HepG2 (cell line): ENCODE measurements around the gene YIPF2. TPM values are rescaled to one million over a fixed set of nuclear protein-coding genes. Genes with fewer than 3 reads are reported as not detected.
"Not testable (repeated sequence)": the region's sequence is repeated elsewhere in the genome, so short reads cannot be mapped to it uniquely, and the experiment has no call there.

Source experiments
- ATAC-seq: fragments of 200-7000 bp; cut with Tn5 transposase; 3 replicates; pipeline ENCODE4 v1.9.1; 2020; ENCODE audit warnings: mild to moderate bottlenecking, moderate library complexity
- BruUV-seq: library from RNA; stranded (reverse); fragments of 400-500 nt; replicated peaks from 2 replicates; lab custom pipeline; 2021; lab: Mats Ljungman, UMichigan
- CTCF ChIA-PET: fragments of 300-600 bp; formaldehyde crosslinking; extraction: SDS; loops from one replicate; lab custom pipeline; 2021; ENCODE audit warnings: low total read pairs, inconsistent platforms, low intra/inter-chr PET ratio; lab: Yijun Ruan, JAX
- POLR2A ChIA-PET: fragments of 350-600 bp; sonication (Branson Sonifier 250); formaldehyde crosslinking; loops from one replicate; lab custom pipeline; 2020; ENCODE audit warnings: antibody characterized with exemption, inconsistent platforms; lab: Yijun Ruan, JAX
- DNase-seq: peaks from one replicate; pipeline ENCODE4 v3.0.0-alpha.2; 2015; ENCODE audit warnings: low spot score
- FAIRE-seq: peaks from 3 replicates; lab custom pipeline; 2011; peaks lifted over from hg19 to GRCh38; lab: Jason Lieb, UNC
- H2AFZ ChIP-seq: one replicate; pipeline ENCODE4 v1.6.1; 2011; ENCODE audit warnings: low read length, inconsistent platforms
- H3K27ac ChIP-seq: fragments of 300-600 bp; 3 replicates; pipeline ENCODE4 v1.8.0; 2011; ENCODE audit warnings: mixed run types, mild to moderate bottlenecking, mixed read lengths, low read length, inconsistent platforms; ENCODE audit not compliant: insufficient read depth; ENCODE audit errors: extremely low read length
- H3K27me3 ChIP-seq, 2 experiments: fragments of 200-600 bp in 1 of 2; 2 replicates in 1 of 2; 3 replicates in 1 of 2; pipeline versions ENCODE4 v1.6.0 to v1.8.0; 2011; ENCODE audit warnings: low read length in 2 of 2, mild to moderate bottlenecking in 2 of 2, moderate library complexity in 2 of 2, inconsistent platforms in 1 of 2; ENCODE audit not compliant: insufficient read depth in 2 of 2, control insufficient read depth in 1 of 2
- H3K36me3 ChIP-seq, 2 experiments: fragments of 200-600 bp in 1 of 2; replicated peaks in 1 of 2; 2 replicates in 1 of 2; 3 replicates in 1 of 2; pipeline versions ENCODE4 v1.5.1 to v1.8.0; 2011; ENCODE audit warnings: low read length in 2 of 2, inconsistent platforms in 1 of 2; ENCODE audit not compliant: insufficient read depth in 2 of 2, control insufficient read depth in 1 of 2
- H3K4me1 ChIP-seq: 2 replicates; pipeline ENCODE4 v1.5.1; 2012; ENCODE audit warnings: low read length, inconsistent platforms; ENCODE audit not compliant: insufficient read depth
- H3K4me2 ChIP-seq: 2 replicates; pipeline ENCODE4 v1.6.0; 2011; ENCODE audit warnings: low read depth, low read length, inconsistent platforms
- H3K4me3 ChIP-seq, 3 experiments: fragments of 200-600 bp in 1 of 3; sonication (generic), shearing (Covaris generic) in 1 of 3; replicated peaks in 1 of 3; 2 replicates each; pipeline ENCODE4 v1.5.1; 2011 to 2016; ENCODE audit warnings: low read length in 3 of 3, inconsistent platforms in 2 of 3, low read depth in 2 of 3, mild to moderate bottlenecking in 2 of 3, control low read depth in 1 of 3, mixed read lengths in 1 of 3; ENCODE audit not compliant: insufficient read depth in 1 of 3
- H3K79me2 ChIP-seq: one replicate; pipeline ENCODE4 v1.6.1; 2011; ENCODE audit warnings: low read length, inconsistent platforms; ENCODE audit not compliant: insufficient read depth
- H3K9ac ChIP-seq: 2 replicates; pipeline ENCODE4 v1.6.0; 2011; ENCODE audit warnings: mild to moderate bottlenecking, low read depth, low read length, inconsistent platforms; ENCODE audit not compliant: insufficient read depth
- H3K9me3 ChIP-seq: 2 replicates; pipeline ENCODE4 v1.5.1; 2012; ENCODE audit warnings: mild to moderate bottlenecking, low read length
- H4K20me1 ChIP-seq: 2 replicates; pipeline ENCODE4 v1.6.0; 2011; ENCODE audit warnings: inconsistent platforms, mild to moderate bottlenecking, low read length, moderate library complexity; ENCODE audit not compliant: insufficient read depth
- CEBPG ChIP-seq: IDR thresholded peaks from 2 replicates; pipeline ENCODE4 v1.6.1; 2016
- SAP130 ChIP-seq: IDR thresholded peaks from 2 replicates; pipeline ENCODE4 v1.6.1; 2016; ENCODE audit warnings: low read depth
- ZMYM3 ChIP-seq: sonication (generic); formaldehyde crosslinking; IDR thresholded peaks from 2 replicates; pipeline ENCODE4 v1.5.1; 2020; ENCODE audit warnings: mild to moderate bottlenecking, missing genetic modification reagents
- ZNF335 ChIP-seq: sonication (generic); formaldehyde crosslinking; IDR thresholded peaks from 2 replicates; pipeline ENCODE4 v1.4.0; 2020; ENCODE audit warnings: missing genetic modification reagents
- ZNF460 ChIP-seq: sonication (generic); formaldehyde crosslinking; IDR thresholded peaks from 2 replicates; pipeline ENCODE4 v1.5.1; 2020; ENCODE audit warnings: missing genetic modification reagents, mild to moderate bottlenecking, borderline replicate concordance
- ZNF501 ChIP-seq: sonication (generic); formaldehyde crosslinking; IDR thresholded peaks from 2 replicates; pipeline ENCODE4 v1.5.1; 2020; ENCODE audit warnings: mild to moderate bottlenecking, moderate library complexity, missing genetic modification reagents
- WGBS: methylation state at CpG from one replicate; pipeline ENCODE4 v1.1.6; 2017; ENCODE audit warnings: low lambda C conversion rate; 5-methylcytosine and 5-hydroxymethylcytosine counted together
- in situ Hi-C: cut with HindIII; loops from 2 replicates; pipeline ENCODE4 v1.10.0; 2017; ENCODE audit warnings: low pct_unique_long_range_greater_than_20kb; ENCODE audit not compliant: extremely low pct_ligation_motif_present
- intact Hi-C: fragments of 100-400 bp; cut with micrococcal nuclease; formaldehyde crosslinking; loops from one replicate; pipeline ENCODE4 v1.10.0; 2022; ENCODE audit not compliant: unreplicated experiment
- polyA plus RNA-seq, 8 experiments: library from polyadenylated mRNA; depleted of rRNA in 3 of 8; stranded (reverse) in 7 of 8; unstranded in 1 of 8; fragments of >200 nt; fragmentation: Illumina TruSeq in 4 of 8; extraction: Trizol in 4 of 8; gene quantifications; 2 replicates each; pipeline versions ENCODE4 v1.2.1 to v1.2.3, GENCODE V29; 2011 to 2016; ENCODE audit warnings: low read depth in 4 of 8, missing spikeins in 1 of 8, mixed read lengths in 1 of 8; ENCODE audit not compliant: insufficient read depth in 1 of 8
- total RNA-seq, 5 experiments: library from RNA; depleted of rRNA; stranded (reverse); fragments of >200 nt; fragmentation: Illumina TruSeq; extraction: Trizol; gene quantifications; 2 replicates each; pipeline ENCODE4 v1.2.3, GENCODE V29; 2016; ENCODE audit warnings: low read depth in 1 of 5
- TF ChIP-seq, protein P1 (sequence below): sonication (generic); formaldehyde crosslinking; IDR thresholded peaks from 2 replicates; pipeline ENCODE4 v1.4.0; 2020; ENCODE audit warnings: missing genetic modification reagents, mild to moderate bottlenecking, borderline replicate concordance
- TF ChIP-seq, protein P2 (sequence below): sonication (generic); formaldehyde crosslinking; IDR thresholded peaks from 2 replicates; pipeline ENCODE4 v1.5.0; 2020; ENCODE audit warnings: mild to moderate bottlenecking, missing genetic modification reagents
- TF ChIP-seq, protein P3 (sequence below): sonication (generic); formaldehyde crosslinking; IDR thresholded peaks from 2 replicates; pipeline ENCODE4 v1.4.0; 2020; ENCODE audit warnings: missing genetic modification reagents

YIPF2 gene
- total and polyA plus RNA-seq, 2 of the 13 experiments (the other 11 are each of a cell fraction or from before 2014, with no cell fraction given) = 37.3 to 53.2 TPM

DNA sequence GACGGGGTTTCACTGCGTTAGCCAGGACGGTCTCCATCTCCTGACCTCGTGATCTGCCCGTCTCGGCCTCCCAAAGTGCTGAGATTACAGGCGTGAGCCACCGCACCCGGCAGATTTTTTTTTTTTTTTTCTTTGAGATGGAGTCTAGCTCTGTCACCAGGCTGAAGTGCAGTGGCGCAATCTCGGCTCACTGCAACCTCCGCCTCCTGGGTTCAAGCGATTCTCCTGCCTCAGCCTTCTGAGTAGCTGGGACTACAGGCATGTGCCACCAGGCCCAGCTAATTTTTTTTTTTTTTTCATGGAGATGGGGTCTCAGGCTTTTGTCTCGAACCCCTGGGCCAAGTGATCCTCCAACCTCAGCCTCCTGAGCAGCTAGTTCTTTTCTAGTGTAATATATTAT lies 13.2 kb upstream of the YIPF2 start:
- TF ChIP-seq CEBPG = peak; percentile 46; the same call in 1 of the 2 replicates
- 0 out of 2 replicates have a peak, but pooled peaks have one; percentile 8 for TF ChIP-seq ZNF335 (CRISPR knock-in tag)
- peak; percentile 47; the same call in 1 of the 2 replicates for TF ChIP-seq ZNF501 (CRISPR knock-in tag)
- 0 out of 2 replicates have a peak, but pooled peaks have one; percentile 5 for TF ChIP-seq ZMYM3 (CRISPR knock-in tag)
- TF ChIP-seq, protein P1, sequence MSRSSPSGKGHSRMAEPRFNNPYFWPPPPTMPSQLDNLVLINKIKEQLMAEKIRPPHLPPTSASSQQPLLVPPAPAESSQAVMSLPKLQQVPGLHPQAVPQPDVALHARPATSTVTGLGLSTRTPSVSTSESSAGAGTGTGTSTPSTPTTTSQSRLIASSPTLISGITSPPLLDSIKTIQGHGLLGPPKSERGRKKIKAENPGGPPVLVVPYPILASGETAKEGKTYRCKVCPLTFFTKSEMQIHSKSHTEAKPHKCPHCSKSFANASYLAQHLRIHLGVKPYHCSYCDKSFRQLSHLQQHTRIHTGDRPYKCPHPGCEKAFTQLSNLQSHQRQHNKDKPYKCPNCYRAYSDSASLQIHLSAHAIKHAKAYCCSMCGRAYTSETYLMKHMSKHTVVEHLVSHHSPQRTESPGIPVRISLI (CRISPR knock-in tag) = peak; percentile 81; the same call in 1 of the 2 replicates
- peak; percentile 14 for TF ChIP-seq SAP130 (CRISPR knock-in tag)
- peak; percentile 55; the same call in 1 of the 2 replicates for TF ChIP-seq ZNF460 (CRISPR knock-in tag)
- TF ChIP-seq, protein P2, sequence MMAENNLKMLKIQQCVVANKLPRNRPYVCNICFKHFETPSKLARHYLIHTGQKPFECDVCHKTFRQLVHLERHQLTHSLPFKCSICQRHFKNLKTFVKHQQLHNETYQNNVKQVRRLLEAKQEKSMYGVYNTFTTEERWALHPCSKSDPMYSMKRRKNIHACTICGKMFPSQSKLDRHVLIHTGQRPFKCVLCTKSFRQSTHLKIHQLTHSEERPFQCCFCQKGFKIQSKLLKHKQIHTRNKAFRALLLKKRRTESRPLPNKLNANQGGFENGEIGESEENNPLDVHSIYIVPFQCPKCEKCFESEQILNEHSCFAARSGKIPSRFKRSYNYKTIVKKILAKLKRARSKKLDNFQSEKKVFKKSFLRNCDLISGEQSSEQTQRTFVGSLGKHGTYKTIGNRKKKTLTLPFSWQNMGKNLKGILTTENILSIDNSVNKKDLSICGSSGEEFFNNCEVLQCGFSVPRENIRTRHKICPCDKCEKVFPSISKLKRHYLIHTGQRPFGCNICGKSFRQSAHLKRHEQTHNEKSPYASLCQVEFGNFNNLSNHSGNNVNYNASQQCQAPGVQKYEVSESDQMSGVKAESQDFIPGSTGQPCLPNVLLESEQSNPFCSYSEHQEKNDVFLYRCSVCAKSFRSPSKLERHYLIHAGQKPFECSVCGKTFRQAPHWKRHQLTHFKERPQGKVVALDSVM (CRISPR knock-in tag) = peak; percentile 40; the same call in 1 of the 2 replicates
- TF ChIP-seq, protein P3, sequence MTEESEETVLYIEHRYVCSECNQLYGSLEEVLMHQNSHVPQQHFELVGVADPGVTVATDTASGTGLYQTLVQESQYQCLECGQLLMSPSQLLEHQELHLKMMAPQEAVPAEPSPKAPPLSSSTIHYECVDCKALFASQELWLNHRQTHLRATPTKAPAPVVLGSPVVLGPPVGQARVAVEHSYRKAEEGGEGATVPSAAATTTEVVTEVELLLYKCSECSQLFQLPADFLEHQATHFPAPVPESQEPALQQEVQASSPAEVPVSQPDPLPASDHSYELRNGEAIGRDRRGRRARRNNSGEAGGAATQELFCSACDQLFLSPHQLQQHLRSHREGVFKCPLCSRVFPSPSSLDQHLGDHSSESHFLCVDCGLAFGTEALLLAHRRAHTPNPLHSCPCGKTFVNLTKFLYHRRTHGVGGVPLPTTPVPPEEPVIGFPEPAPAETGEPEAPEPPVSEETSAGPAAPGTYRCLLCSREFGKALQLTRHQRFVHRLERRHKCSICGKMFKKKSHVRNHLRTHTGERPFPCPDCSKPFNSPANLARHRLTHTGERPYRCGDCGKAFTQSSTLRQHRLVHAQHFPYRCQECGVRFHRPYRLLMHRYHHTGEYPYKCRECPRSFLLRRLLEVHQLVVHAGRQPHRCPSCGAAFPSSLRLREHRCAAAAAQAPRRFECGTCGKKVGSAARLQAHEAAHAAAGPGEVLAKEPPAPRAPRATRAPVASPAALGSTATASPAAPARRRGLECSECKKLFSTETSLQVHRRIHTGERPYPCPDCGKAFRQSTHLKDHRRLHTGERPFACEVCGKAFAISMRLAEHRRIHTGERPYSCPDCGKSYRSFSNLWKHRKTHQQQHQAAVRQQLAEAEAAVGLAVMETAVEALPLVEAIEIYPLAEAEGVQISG = 0 out of 2 replicates have a peak, but pooled peaks have one; percentile 20
- BruUV-seq, in situ Hi-C loops, H3K9ac ChIP-seq, H3K36me3 ChIP-seq, H2AFZ ChIP-seq, H3K27ac ChIP-seq, H4K20me1 ChIP-seq, H3K27me3 ChIP-seq, H3K9me3 ChIP-seq, FAIRE-seq, H3K79me2 ChIP-seq, DNase-seq: not testable (repeated sequence)
- ChIA-PET CTCF (interaction anchor here (1.1 to 1.7 kb wide), 2 partner anchors 34 to 70 kb away, joined by 3 to 4 read pairs; no protein-coding TSS in a partner anchor), POLR2A (interaction anchor here (0.7 to 1.7 kb wide), 7 partner anchors 13 to 224 kb away, joined by 3 to 17 read pairs (median 3); partner anchors contain the start of genes LDLR and SMARCA4)
- intact Hi-C loops = loop anchor here (5.0 kb wide), 1 partner anchor 71 kb away; no protein-coding TSS in a partner anchor
- H3K4me1 ChIP-seq = peaks cover 63% of the 10 kb centered on the region
- peak overlapping the region in 1 of 3 experiments; percentile 29; a peak in 3 of 6 replicates for H3K4me3 ChIP-seq
- WGBS = 14% methylated on average over 14 of the region's 14 CpGs
- peak overlapping the region; percentile 48 for H3K4me2 ChIP-seq
- peak; percentile 30 for ATAC-seq
